Esophagus muscularis mucosa (tissue), 4 donors: ENCODE data around the gene NMRAL1. TPM values are rescaled to one million over a fixed set of nuclear protein-coding genes. Genes with fewer than 3 reads are reported as not detected.

Source experiments
- DNase-seq: peaks from one replicate; pipeline ENCODE4 v3.0.0-alpha.2; 2017; ENCODE audit errors: extremely low spot score
- H3K27ac ChIP-seq, 4 donors: fragments of 200-600 bp; sonication (generic); replicated peaks in 1 of 4; 1 replicate in 3 of 4; 2 replicates in 1 of 4; pipeline ENCODE4 v1.5.1; 2016 to 2019; ENCODE audit warnings: mild to moderate bottlenecking in 1 of 4
- H3K27me3 ChIP-seq, 4 donors: fragments of 200-600 bp; sonication (generic); one replicate each; pipeline versions ENCODE4 v1.5.1 to v1.6.0; 2016 to 2019
- H3K36me3 ChIP-seq, 4 donors: fragments of 200-600 bp; sonication (generic); one replicate each; pipeline ENCODE4 v1.5.1; 2016 to 2019
- H3K4me1 ChIP-seq, 4 donors: fragments of 200-600 bp; sonication (generic); one replicate each; pipeline ENCODE4 v1.5.1; 2016 to 2019
- H3K4me3 ChIP-seq, 4 donors: fragments of 200-600 bp; sonication (generic); 1 replicate in 2 of 4; 2 replicates in 2 of 4; pipeline ENCODE4 v1.5.1; 2016 to 2019; ENCODE audit warnings: mild to moderate bottlenecking in 4 of 4, moderate library complexity in 1 of 4
- H3K9me3 ChIP-seq, 4 donors: fragments of 200-600 bp; sonication (generic); 1 replicate in 3 of 4; 2 replicates in 1 of 4; pipeline ENCODE4 v1.5.1; 2016 to 2019
- CTCF ChIP-seq, 3 experiments: fragments of 200-600 bp in 2 of 3; fragments of 450-650 bp in 1 of 3; sonication (generic) in 2 of 3; IDR thresholded peaks; one replicate each; pipeline ENCODE4 v1.5.1; 2017 to 2019; ENCODE audit warnings: antibody characterized with exemption in 3 of 3, mild to moderate bottlenecking in 2 of 3, moderate library complexity in 1 of 3
- EP300 ChIP-seq: sonication (generic); formaldehyde crosslinking; IDR thresholded peaks from one replicate; pipeline ENCODE4 v1.6.1; 2017; ENCODE audit warnings: antibody characterized with exemption
- POLR2A ChIP-seq: fragments of 450-650 bp; IDR thresholded peaks from one replicate; pipeline ENCODE4 v1.6.1; 2017; ENCODE audit warnings: antibody characterized with exemption, moderate library complexity, mild to moderate bottlenecking, low read depth
- POLR2AphosphoS5 ChIP-seq, 2 donors: sonication (generic); formaldehyde crosslinking; IDR thresholded peaks; one replicate each; pipeline ENCODE4 v1.6.1; 2017; ENCODE audit warnings: antibody characterized with exemption in 2 of 2
- whole genome bisulfite sequencing: methylation state at CpG from one replicate; pipeline ENCODE4 v1.1.5; 2018; 5-methylcytosine and 5-hydroxymethylcytosine counted together
- intact Hi-C: fragments of 100-400 bp; cut with DNase I; formaldehyde crosslinking; loops from one replicate; pipeline ENCODE4 v1.15.1; 2023
- total RNA-seq, 4 donors: library from RNA; depleted of rRNA; stranded (reverse); fragments of >200 nt; gene quantifications; one replicate each; pipeline versions ENCODE4 v1.1.0 to v1.2.1, GENCODE V29; 2016

NMRAL1 gene
- total RNA-seq, 4 donors from 2014 or later: 29.1 to 50.0 (median 45.3) TPM

DNA sequence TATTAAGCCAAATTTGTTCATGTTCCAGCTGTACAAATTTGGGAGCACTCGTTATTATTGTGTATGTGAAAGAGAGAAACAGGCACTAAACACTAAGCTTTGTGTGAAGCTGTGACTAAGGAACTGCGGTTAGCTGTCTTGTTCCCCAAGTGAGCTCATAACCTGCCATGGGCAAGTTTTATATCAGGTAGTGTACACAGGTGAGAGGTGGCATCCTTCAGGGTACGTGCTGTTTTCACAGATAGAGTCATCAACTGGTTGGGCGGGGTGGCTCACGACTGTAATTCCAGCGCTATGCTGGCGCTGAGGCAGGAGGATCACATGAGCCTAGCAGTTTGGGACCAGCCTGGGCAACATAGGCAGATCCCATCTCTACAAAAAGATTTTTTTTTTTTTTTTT lies 45.9 kb downstream of the NMRAL1 start:
- Histone ChIP-seq H3K27me3 (no peaks in the 10 kb centered on the region), H3K4me3 (no peak overlapping the region), H3K36me3 (peaks cover 0 to 29% (median 11%) of the 10 kb centered on the region in 4 donors), H3K27ac (no peak overlapping the region), H3K9me3 (no peaks in the 10 kb centered on the region), H3K4me1 (peaks cover 20 to 30% (median 26%) of the 10 kb centered on the region in 4 donors)
- TF ChIP-seq CTCF (IDR thresholded peaks at IDR 0.05) (no peak), POLR2AphosphoS5 (IDR thresholded peaks at IDR 0.05) (no peak), POLR2A (no peak), EP300 (no peak)
- WGBS: 97% methylated on average over 7 of the region's 7 CpGs
- no peak for DNase-seq
- intact Hi-C loops: no loop called here

DNA sequence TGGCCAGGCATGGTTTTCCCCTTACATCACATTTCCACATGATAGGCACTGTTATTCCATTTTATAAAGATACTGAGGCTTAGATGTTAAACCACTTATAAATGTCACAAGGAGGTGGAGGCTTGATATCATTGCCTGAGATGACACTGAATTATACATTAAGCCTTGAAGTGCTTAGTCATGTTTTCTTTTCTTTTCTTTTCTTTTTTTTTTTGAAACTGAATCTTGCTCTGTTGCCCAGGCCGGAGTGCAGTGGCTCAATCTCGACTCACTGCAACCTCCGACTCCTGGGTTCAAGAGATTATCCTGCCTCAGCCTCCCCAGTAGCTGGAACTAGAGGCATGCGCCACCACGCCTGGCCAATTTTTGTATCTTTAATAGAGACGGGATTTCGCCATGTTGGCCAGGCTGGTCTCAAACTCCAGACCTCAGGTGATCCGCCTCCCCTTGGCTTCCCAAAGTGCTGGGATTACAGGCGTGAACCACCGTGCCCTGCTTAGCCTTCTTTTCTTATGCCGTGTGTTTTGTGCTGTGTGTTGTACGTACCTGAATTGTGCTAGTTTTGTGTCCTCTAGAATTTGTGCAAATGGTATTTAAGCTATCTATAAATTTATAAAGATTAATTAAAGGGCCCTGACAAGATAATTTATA lies 47.6 kb downstream of the NMRAL1 start:
- Histone ChIP-seq H3K9me3 (no peaks in the 10 kb centered on the region), H3K27me3 (no peaks in the 10 kb centered on the region), H3K36me3 (peaks cover 0 to 16% (median 3%) of the 10 kb centered on the region in 4 donors), H3K27ac (peak overlapping the region in 2 of 4 donors; percentile 95 to 98), H3K4me3 (peak overlapping the region; percentile 83 to 98 (median 91)), H3K4me1 (peaks cover 20 to 30% (median 26%) of the 10 kb centered on the region in 4 donors)
- 88% methylated on average over 12 of the region's 12 CpGs for WGBS
- TF ChIP-seq EP300 (no peak), POLR2A (no peak), POLR2AphosphoS5 (IDR thresholded peaks at IDR 0.05) (no peak), CTCF (IDR thresholded peaks at IDR 0.05) (no peak)
- no peak for DNase-seq
- intact Hi-C loops: no loop called here

GRCh38 chr16:4426021-4426684 lies 48.3 kb downstream of the NMRAL1 start:
- WGBS: 8% methylated on average over 21 of the region's 31 CpGs
- H3K36me3 ChIP-seq: peaks cover 0 to 9% (median 0%) of the 10 kb centered on the region in 4 donors
- peak overlapping the region; percentile 83 to 98 (median 91) for H3K4me3 ChIP-seq
- intact Hi-C loops: no loop called here
- H3K27ac ChIP-seq: peak overlapping the region; percentile 94 to 98 (median 96)
- DNase-seq: no peak
- H3K27me3 ChIP-seq: no peaks in the 10 kb centered on the region
- H3K4me1 ChIP-seq: peaks cover 20 to 30% (median 26%) of the 10 kb centered on the region in 4 donors
- H3K9me3 ChIP-seq: no peaks in the 10 kb centered on the region
- TF ChIP-seq EP300: no peak
- no peak for TF ChIP-seq POLR2AphosphoS5 (IDR thresholded peaks at IDR 0.05)
- no peak for TF ChIP-seq POLR2A
- TF ChIP-seq CTCF (IDR thresholded peaks at IDR 0.05): peak in 1 of 3 experiments; percentile 3

GRCh38 chr16:4425378-4426020 lies 48.9 kb downstream of the NMRAL1 start, which contains the start of gene DNAJA3:
DNAJA3 (plus strand) TSS chr16:4425868; CDS start chr16:4425882, 14 bp downstream.
- Histone ChIP-seq H3K4me1 (peaks cover 20 to 30% (median 26%) of the 10 kb centered on the region in 4 donors), H3K27me3 (no peaks in the 10 kb centered on the region), H3K4me3 (peak within 1 kb of the TSS; percentile 83 to 98 (median 91)), H3K27ac (peak within 1 kb of the TSS; percentile 94 to 98 (median 96)), H3K9me3 (no peaks in the 10 kb centered on the region), H3K36me3 (peaks cover 0 to 4% (median 0%) of the 10 kb centered on the region in 4 donors)
- peak; percentile 98 for DNase-seq
- TF ChIP-seq POLR2A (peak; percentile 87), POLR2AphosphoS5 (IDR thresholded peaks at IDR 0.05) (peak; percentile 86 to 95), CTCF (IDR thresholded peaks at IDR 0.05) (peak in 1 of 3 experiments; percentile 7), EP300 (no peak)
- WGBS: under 1% methylated on average over 28 of the region's 68 CpGs
- intact Hi-C loops: no loop called here
